Measurements from ENCODE around the gene LSM3.

Gene LSM3

GRCh38 chr3:14236902-14237301 is 58.3 kb downstream of the LSM3 start:
- no peaks in the 10 kb centered on the region for H3K36me3 ChIP-seq (ENCODE audit: control insufficient read depth, insufficient read depth, low read length)
- H3K4me3 ChIP-seq (ENCODE audit: insufficient read depth, low read depth, low read length): no peak overlapping the region
- H3K4me1 ChIP-seq (ENCODE audit: control insufficient read depth, insufficient read depth, low read length): no peaks in the 10 kb centered on the region
- WGBS, 2 experiments: 87 to 97% methylated on average over 3 of the region's 3 CpGs
- no peaks in the 10 kb centered on the region for H3K27me3 ChIP-seq (ENCODE audit: control insufficient read depth, insufficient read depth, low read length, poor library complexity, severe bottlenecking)
- no peaks in the 10 kb centered on the region for H3K9me3 ChIP-seq (ENCODE audit: control insufficient read depth, low read length)
- no peak overlapping the region for H3K27ac ChIP-seq (ENCODE audit: insufficient read depth, low read depth, low read length, poor library complexity, severe bottlenecking)

DNA sequence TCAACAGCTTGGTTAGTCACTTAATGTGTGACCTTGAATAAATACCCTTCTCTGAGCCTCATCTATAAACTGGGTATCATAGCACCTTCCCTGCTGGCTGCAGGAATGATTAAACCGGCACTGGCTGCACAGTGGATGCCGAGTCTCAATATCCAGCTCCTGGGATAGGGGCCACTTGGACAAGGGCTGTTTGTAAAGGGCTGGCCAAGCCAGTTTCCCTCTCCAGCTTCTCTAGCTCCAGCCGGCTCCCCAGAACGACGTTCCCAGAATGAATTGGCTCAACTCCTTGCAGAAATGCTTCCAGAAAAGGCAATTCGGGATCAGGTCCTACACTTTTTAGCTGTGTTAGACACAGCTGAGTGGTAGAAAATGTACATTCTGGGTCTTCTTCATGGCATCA is 58.8 kb downstream of the LSM3 start:
- Histone ChIP-seq H3K9me3 (ENCODE audit: control insufficient read depth, low read length) (no peaks in the 10 kb centered on the region), H3K4me3 (ENCODE audit: insufficient read depth, low read depth, low read length) (no peak overlapping the region), H3K36me3 (ENCODE audit: control insufficient read depth, insufficient read depth, low read length) (no peaks in the 10 kb centered on the region), H3K4me1 (ENCODE audit: control insufficient read depth, insufficient read depth, low read length) (no peaks in the 10 kb centered on the region), H3K27me3 (ENCODE audit: control insufficient read depth, insufficient read depth, low read length, poor library complexity, severe bottlenecking) (no peaks in the 10 kb centered on the region), H3K27ac (ENCODE audit: insufficient read depth, low read depth, low read length, poor library complexity, severe bottlenecking) (no peak overlapping the region)
- 92 to 94% methylated on average over 6 of the region's 6 CpGs for WGBS, 2 experiments

- Histone ChIP-seq H3K36me3 (ENCODE audit: control insufficient read depth, insufficient read depth, low read length) (no peaks in the 10 kb centered on the region), H3K4me1 (ENCODE audit: control insufficient read depth, insufficient read depth, low read length) (no peaks in the 10 kb centered on the region), H3K27ac (ENCODE audit: insufficient read depth, low read depth, low read length, poor library complexity, severe bottlenecking) (no peak overlapping the region), H3K9me3 (ENCODE audit: control insufficient read depth, low read length) (no peaks in the 10 kb centered on the region), H3K4me3 (ENCODE audit: insufficient read depth, low read depth, low read length) (no peak overlapping the region), H3K27me3 (ENCODE audit: control insufficient read depth, insufficient read depth, low read length, poor library complexity, severe bottlenecking) (no peaks in the 10 kb centered on the region)
- 91 to 95% methylated on average over 7 of the region's 7 CpGs for WGBS, 2 experiments
Observed at GRCh38 chr3:14238356-14238755, 59.7 kb downstream of the LSM3 start.

- no peak overlapping the region for H3K27ac ChIP-seq (ENCODE audit: insufficient read depth, low read depth, low read length, poor library complexity, severe bottlenecking)
- H3K4me3 ChIP-seq (ENCODE audit: insufficient read depth, low read depth, low read length): no peak overlapping the region
- no peaks in the 10 kb centered on the region for H3K9me3 ChIP-seq (ENCODE audit: control insufficient read depth, low read length)
- no peaks in the 10 kb centered on the region for H3K4me1 ChIP-seq (ENCODE audit: control insufficient read depth, insufficient read depth, low read length)
- no peaks in the 10 kb centered on the region for H3K36me3 ChIP-seq (ENCODE audit: control insufficient read depth, insufficient read depth, low read length)
- no peaks in the 10 kb centered on the region for H3K27me3 ChIP-seq (ENCODE audit: control insufficient read depth, insufficient read depth, low read length, poor library complexity, severe bottlenecking)
Observed at GRCh38 chr3:14238930-14239329, 60.3 kb downstream of the LSM3 start.

DNA sequence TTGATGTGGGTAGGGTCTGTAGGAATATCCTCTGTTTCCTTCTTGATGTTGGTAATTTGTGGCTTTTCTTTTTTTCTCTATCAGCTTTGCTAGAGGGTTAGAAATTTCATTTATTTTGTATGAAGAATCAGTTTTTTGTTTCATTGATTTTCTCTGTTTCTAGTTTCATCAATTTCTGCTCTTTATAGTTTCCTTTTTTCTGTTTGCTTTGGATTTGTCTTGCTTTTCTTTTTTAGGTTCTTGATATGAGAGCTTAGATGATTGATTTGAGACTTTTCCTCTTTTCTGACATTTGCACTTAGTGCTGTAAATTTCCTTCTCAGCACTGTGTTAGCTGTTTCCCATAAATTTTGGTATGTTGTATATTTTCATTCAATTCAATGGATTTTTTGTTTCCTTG is 61.3 kb downstream of the LSM3 start:
- Histone ChIP-seq H3K36me3 (ENCODE audit: control insufficient read depth, insufficient read depth, low read length) (no peaks in the 10 kb centered on the region), H3K27me3 (ENCODE audit: control insufficient read depth, insufficient read depth, low read length, poor library complexity, severe bottlenecking) (no peaks in the 10 kb centered on the region), H3K9me3 (ENCODE audit: control insufficient read depth, low read length) (no peaks in the 10 kb centered on the region)

GRCh38 chr3:14240366-14240765 is 61.7 kb downstream of the LSM3 start:
- 86 to 90% methylated on average over 4 of the region's 4 CpGs for WGBS, 2 experiments
- no peaks in the 10 kb centered on the region for H3K36me3 ChIP-seq (ENCODE audit: control insufficient read depth, insufficient read depth, low read length)
- H3K4me3 ChIP-seq (ENCODE audit: insufficient read depth, low read depth, low read length): no peak overlapping the region
- H3K4me1 ChIP-seq (ENCODE audit: control insufficient read depth, insufficient read depth, low read length): no peaks in the 10 kb centered on the region
- H3K27ac ChIP-seq (ENCODE audit: insufficient read depth, low read depth, low read length, poor library complexity, severe bottlenecking): no peak overlapping the region
- no peaks in the 10 kb centered on the region for H3K27me3 ChIP-seq (ENCODE audit: control insufficient read depth, insufficient read depth, low read length, poor library complexity, severe bottlenecking)
- no peaks in the 10 kb centered on the region for H3K9me3 ChIP-seq (ENCODE audit: control insufficient read depth, low read length)

More for the DNA sequence above, 61.3 kb downstream of the LSM3 start:
- no peaks in the 10 kb centered on the region for H3K4me1 ChIP-seq (ENCODE audit: control insufficient read depth, insufficient read depth, low read length)
- no peak overlapping the region for H3K27ac ChIP-seq (ENCODE audit: insufficient read depth, low read depth, low read length, poor library complexity, severe bottlenecking)
- no peak overlapping the region for H3K4me3 ChIP-seq (ENCODE audit: insufficient read depth, low read depth, low read length)

DNA sequence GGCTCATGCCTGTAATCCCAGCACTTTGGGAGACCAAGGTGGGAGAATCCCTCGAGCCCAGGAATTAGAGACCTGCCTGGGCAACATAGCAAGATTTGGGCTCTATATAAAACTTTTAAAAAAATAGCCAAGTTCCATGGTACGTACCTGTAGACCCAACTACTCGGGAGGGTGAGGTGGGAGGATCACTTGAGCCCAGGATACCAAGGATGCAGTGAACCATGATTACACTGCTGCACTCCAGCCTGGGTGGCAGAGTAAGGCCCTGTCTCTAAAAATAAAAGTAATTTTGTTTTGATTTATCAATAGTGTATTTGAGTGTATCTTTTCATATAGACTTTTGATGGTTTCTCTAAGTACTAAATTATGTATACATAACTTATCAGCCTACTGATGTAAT is 63.1 kb downstream of the LSM3 start:
- WGBS, 2 experiments: 93 to 95% methylated on average over 3 of the region's 3 CpGs
- no peaks in the 10 kb centered on the region for H3K4me1 ChIP-seq (ENCODE audit: control insufficient read depth, insufficient read depth, low read length)
- no peaks in the 10 kb centered on the region for H3K9me3 ChIP-seq (ENCODE audit: control insufficient read depth, low read length)
- no peak overlapping the region for H3K27ac ChIP-seq (ENCODE audit: insufficient read depth, low read depth, low read length, poor library complexity, severe bottlenecking)
- H3K4me3 ChIP-seq (ENCODE audit: insufficient read depth, low read depth, low read length): no peak overlapping the region
- H3K36me3 ChIP-seq (ENCODE audit: control insufficient read depth, insufficient read depth, low read length): no peaks in the 10 kb centered on the region
- H3K27me3 ChIP-seq (ENCODE audit: control insufficient read depth, insufficient read depth, low read length, poor library complexity, severe bottlenecking): no peaks in the 10 kb centered on the region

GRCh38 chr3:14242490-14243311 is 64.1 kb downstream of the LSM3 start:
- H3K36me3 ChIP-seq (ENCODE audit: control insufficient read depth, insufficient read depth, low read length): no peaks in the 10 kb centered on the region
- no peaks in the 10 kb centered on the region for H3K4me1 ChIP-seq (ENCODE audit: control insufficient read depth, insufficient read depth, low read length)
- H3K4me3 ChIP-seq (ENCODE audit: insufficient read depth, low read depth, low read length): no peak overlapping the region
- 91% methylated on average over 12 of the region's 12 CpGs for WGBS, 2 experiments
- H3K27me3 ChIP-seq (ENCODE audit: control insufficient read depth, insufficient read depth, low read length, poor library complexity, severe bottlenecking): no peaks in the 10 kb centered on the region
- H3K9me3 ChIP-seq (ENCODE audit: control insufficient read depth, low read length): no peaks in the 10 kb centered on the region
- no peak overlapping the region for H3K27ac ChIP-seq (ENCODE audit: insufficient read depth, low read depth, low read length, poor library complexity, severe bottlenecking)

GRCh38 chr3:14243782-14244181 is 65.2 kb downstream of the LSM3 start:
- H3K9me3 ChIP-seq (ENCODE audit: control insufficient read depth, low read length): no peaks in the 10 kb centered on the region
- H3K27ac ChIP-seq (ENCODE audit: insufficient read depth, low read depth, low read length, poor library complexity, severe bottlenecking): no peak overlapping the region
- H3K27me3 ChIP-seq (ENCODE audit: control insufficient read depth, insufficient read depth, low read length, poor library complexity, severe bottlenecking): no peaks in the 10 kb centered on the region
- H3K4me1 ChIP-seq (ENCODE audit: control insufficient read depth, insufficient read depth, low read length): peaks cover 2% of the 10 kb centered on the region
- H3K36me3 ChIP-seq (ENCODE audit: control insufficient read depth, insufficient read depth, low read length): no peaks in the 10 kb centered on the region
- WGBS, 2 experiments: 95 to 96% methylated on average over 5 of the region's 5 CpGs
- no peak overlapping the region for H3K4me3 ChIP-seq (ENCODE audit: insufficient read depth, low read depth, low read length)

- Histone ChIP-seq H3K4me1 (ENCODE audit: control insufficient read depth, insufficient read depth, low read length) (peaks cover 5% of the 10 kb centered on the region), H3K27me3 (ENCODE audit: control insufficient read depth, insufficient read depth, low read length, poor library complexity, severe bottlenecking) (no peaks in the 10 kb centered on the region), H3K36me3 (ENCODE audit: control insufficient read depth, insufficient read depth, low read length) (no peaks in the 10 kb centered on the region), H3K4me3 (ENCODE audit: insufficient read depth, low read depth, low read length) (no peak overlapping the region), H3K9me3 (ENCODE audit: control insufficient read depth, low read length) (no peaks in the 10 kb centered on the region), H3K27ac (ENCODE audit: insufficient read depth, low read depth, low read length, poor library complexity, severe bottlenecking) (no peak overlapping the region)
- WGBS, 2 experiments: 90 to 96% methylated on average over 9 of the region's 9 CpGs
Observed at GRCh38 chr3:14244521-14245247, 66.1 kb downstream of the LSM3 start.
